PC-3 (cell line): Measurements from ENCODE around the gene IARS2. TPM values are rescaled to one million over a fixed set of nuclear protein-coding genes. Genes with fewer than 3 reads are reported as not detected.
"Not testable (repeated sequence)": the region's sequence is repeated elsewhere in the genome, so short reads cannot be mapped to it uniquely, and the experiment has no call there.

ENCODE experiments used
- ATAC-seq: fragments of 200-7000 bp; cut with Tn5 transposase; 2 replicates; pipeline ENCODE4 v1.9.1; 2020; ENCODE audit warnings: mild to moderate bottlenecking, moderate library complexity
- BruUV-seq: library from RNA; stranded (reverse); fragments of 400-500 nt; replicated peaks from 2 replicates; lab custom pipeline; 2021; lab: Mats Ljungman, UMichigan
- CTCF ChIA-PET: fragments of 300-600 bp; sonication (Branson Sonifier 250); formaldehyde crosslinking; loops from one replicate; lab custom pipeline; 2022; ENCODE audit warnings: antibody characterized with exemption; lab: Charles Lee
- POLR2A ChIA-PET: fragments of 300-600 bp; sonication (Branson Sonifier 250); formaldehyde crosslinking; loops from one replicate; lab custom pipeline; 2022; ENCODE audit warnings: antibody characterized with exemption; ENCODE audit not compliant: unreplicated experiment; lab: Charles Lee
- DNase-seq: peaks from one replicate; pipeline ENCODE4 v3.0.0-alpha.2; 2015
- H2AFZ ChIP-seq: fragments of 300-600 bp; sonication (generic); 2 replicates; pipeline ENCODE4 v1.6.0; 2016; ENCODE audit warnings: antibody characterized with exemption, low read length
- H3F3A ChIP-seq: fragments of 300-600 bp; sonication (generic); one replicate; pipeline ENCODE4 v1.6.0; 2017; ENCODE audit warnings: antibody characterized with exemption, low read length, control low read depth, mild to moderate bottlenecking; ENCODE audit not compliant: unreplicated experiment
- H3K27ac ChIP-seq: fragments of 300-600 bp; sonication (generic); 2 replicates; pipeline ENCODE4 v1.5.1; 2016; ENCODE audit warnings: mild to moderate bottlenecking, low read length
- H3K27me3 ChIP-seq: fragments of 300-600 bp; sonication (generic); 2 replicates; pipeline ENCODE4 v1.6.1; 2016; ENCODE audit warnings: low read length, mixed read lengths
- H3K36me3 ChIP-seq: fragments of 300-600 bp; sonication (generic); 2 replicates; pipeline ENCODE4 v1.6.1; 2016; ENCODE audit warnings: low read depth, mixed run types, low read length, mixed read lengths
- H3K4me1 ChIP-seq: fragments of 300-600 bp; sonication (generic); 2 replicates; pipeline ENCODE4 v1.5.1; 2016; ENCODE audit warnings: low read length; ENCODE audit not compliant: insufficient read depth
- H3K4me2 ChIP-seq: fragments of 300-600 bp; sonication (generic); 2 replicates; pipeline ENCODE4 v1.6.0; 2016; ENCODE audit warnings: low read length
- H3K4me3 ChIP-seq: fragments of 300-600 bp; sonication (generic); 2 replicates; pipeline ENCODE4 v1.5.1; 2016; ENCODE audit warnings: mild to moderate bottlenecking, low read length, mixed read lengths
- H3K79me2 ChIP-seq: fragments of 300-600 bp; sonication (generic); 2 replicates; pipeline ENCODE4 v1.6.1; 2017; ENCODE audit warnings: low read length, mixed read lengths
- H3K9ac ChIP-seq: fragments of 300-600 bp; sonication (generic); 2 replicates; pipeline ENCODE4 v1.6.0; 2016; ENCODE audit warnings: mild to moderate bottlenecking, low read length
- H3K9me2 ChIP-seq: fragments of 300-600 bp; sonication (generic); replicated peaks from 2 replicates; pipeline ENCODE4 v1.6.1; 2016; ENCODE audit warnings: mixed run types, low read length, mixed read lengths
- H3K9me3 ChIP-seq: fragments of 300-600 bp; sonication (generic); 2 replicates; pipeline ENCODE4 v1.6.1; 2016; ENCODE audit warnings: low read length, mixed read lengths
- H4K20me1 ChIP-seq: fragments of 300-600 bp; sonication (generic); 2 replicates; pipeline ENCODE4 v1.6.1; 2016; ENCODE audit warnings: low read length, mixed read lengths
- CTCF ChIP-seq: fragments of 300-600 bp; sonication (generic); conservative IDR thresholded peaks from 2 replicates; pipeline ENCODE4 v1.5.1; 2017; ENCODE audit warnings: antibody characterized with exemption, low read depth, mild to moderate bottlenecking, low read length
- EZH2 ChIP-seq: fragments of 300-600 bp; sonication (generic); IDR thresholded peaks from one replicate; pipeline ENCODE4 v1.6.1; 2017; ENCODE audit warnings: antibody characterized with exemption, mild to moderate bottlenecking, low read length; ENCODE audit not compliant: unreplicated experiment
- EZH2phosphoT487 ChIP-seq: fragments of 300-600 bp; sonication (generic); IDR thresholded peaks from 2 replicates; pipeline ENCODE4 v1.6.1; 2018; ENCODE audit warnings: mild to moderate bottlenecking, antibody characterized with exemption, low read length, borderline replicate concordance
- intact Hi-C: fragments of 100-400 bp; cut with micrococcal nuclease; formaldehyde crosslinking; loops from 2 replicates; pipeline ENCODE4 v1.9.0; 2023
- total RNA-seq: library from RNA; depleted of rRNA; stranded (reverse); fragments of >200 nt; gene quantifications from 2 replicates; pipeline ENCODE4 v1.2.3, GENCODE V29; 2014

IARS2 gene
- total RNA-seq, 1 experiment from 2014 or later = 152 TPM

- Histone ChIP-seq H3K4me1 (no peaks in the 10 kb centered on the region), H3K9me2 (no peaks in the 10 kb centered on the region), H4K20me1 (no peaks in the 10 kb centered on the region), H3K4me3 (no peak overlapping the region), H2AFZ (no peak overlapping the region), H3K79me2 (peaks cover 4% of the 10 kb centered on the region; the same call in 1 of the 2 replicates), H3K27ac (no peak overlapping the region), H3K27me3 (no peaks in the 10 kb centered on the region), H3K4me2 (no peak overlapping the region), H3F3A (peaks cover 8% of the 10 kb centered on the region), H3K9ac (no peak overlapping the region), H3K9me3 (no peaks in the 10 kb centered on the region), H3K36me3 (0 out of 2 replicates have a peak, but pooled peaks cover 1% of the 10 kb centered on the region)
- BruUV-seq = no TSS peak
- DNase-seq (no peak), ATAC-seq (no peak)
- ChIA-PET CTCF (interaction anchor here (0.6 kb wide), 1 partner anchor 86 kb away, joined by 12 read pairs; no protein-coding TSS in a partner anchor), POLR2A (no interaction called here)
- intact Hi-C loops = no loop called here
- no peak for TF ChIP-seq EZH2
- TF ChIP-seq CTCF = no peak
- no peak for TF ChIP-seq EZH2phosphoT487
These were observed 16.0 kb upstream of the IARS2 start for GRCh38 chr1:220077887-220078286.

- H3K4me1 ChIP-seq = peaks cover 11% of the 10 kb centered on the region
- no peak overlapping the region for H3K9ac ChIP-seq
- H3K4me2 ChIP-seq = peak overlapping the region; percentile 13; the same call in 1 of the 2 replicates
- ATAC-seq (peak; percentile 38), DNase-seq (peak; percentile 39)
- peaks cover 40% of the 10 kb centered on the region for H3K79me2 ChIP-seq
- no peak for TF ChIP-seq CTCF
- H3K9me2 ChIP-seq = no peaks in the 10 kb centered on the region
- H3K4me3 ChIP-seq = no peak overlapping the region
- no peaks in the 10 kb centered on the region for H3K36me3 ChIP-seq
- no peak overlapping the region for H2AFZ ChIP-seq
- no peaks in the 10 kb centered on the region for H3F3A ChIP-seq
- ChIA-PET POLR2A (no interaction called here), CTCF (no interaction called here)
- no peak overlapping the region for H3K27ac ChIP-seq
- no peaks in the 10 kb centered on the region for H4K20me1 ChIP-seq
- H3K9me3 ChIP-seq = no peaks in the 10 kb centered on the region
- no TSS peak for BruUV-seq
- intact Hi-C loops = no loop called here
- no peaks in the 10 kb centered on the region for H3K27me3 ChIP-seq
These were observed 9.5 kb upstream of the IARS2 start for GRCh38 chr1:220084460-220084859.

GRCh38 chr1:220086261-220086686 lies 7.7 kb upstream of the IARS2 start:
- H2AFZ ChIP-seq, H3K9me3 ChIP-seq, H3K9ac ChIP-seq, H3K4me2 ChIP-seq, ATAC-seq, BruUV-seq, H4K20me1 ChIP-seq, H3K27me3 ChIP-seq, H3K4me3 ChIP-seq, H3K36me3 ChIP-seq, intact Hi-C loops, H3K27ac ChIP-seq, H3K9me2 ChIP-seq, DNase-seq, H3F3A ChIP-seq: not testable (repeated sequence)
- peaks cover 14% of the 10 kb centered on the region for H3K4me1 ChIP-seq
- peaks cover 40% of the 10 kb centered on the region for H3K79me2 ChIP-seq
- ChIA-PET CTCF (interaction anchor here (0.6 kb wide), 1 partner anchor 107 kb away, joined by 4 read pairs; no protein-coding TSS in a partner anchor), POLR2A (interaction anchor here (0.5 kb wide), 1 partner anchor 13 kb away, joined by 8 read pairs; no protein-coding TSS in a partner anchor)
- peak; percentile 45 for TF ChIP-seq CTCF
